HEK293 (cell line): ENCODE measurements around the gene ANKRD11.
A peak's percentile ranks its signal among the peaks of the same experiment; 100 is the strongest.

Source experiments
- CTCF ChIA-PET: fragments of 350-600 bp; formaldehyde crosslinking; extraction: SDS; loops from one replicate; lab custom pipeline; 2021; ENCODE audit warnings: antibody characterized with exemption; lab: Yijun Ruan, JAX
- POLR2A ChIA-PET: fragments of 300-600 bp; formaldehyde crosslinking; extraction: SDS; loops from one replicate; lab custom pipeline; 2020; ENCODE audit warnings: antibody characterized with exemption, inconsistent platforms; lab: Yijun Ruan, JAX
- H3K27ac ChIP-seq: fragments of 200-500 bp; sonication (Bioruptor generic); 2 replicates; pipeline ENCODE4 v1.5.1; 2014; ENCODE audit warnings: low read depth, low read length, control low read depth, inconsistent platforms; ENCODE audit errors: extremely low read depth
- H3K36me3 ChIP-seq, 2 experiments: fragments of 200-500 bp in 1 of 2; sonication (Bioruptor generic) in 1 of 2; 1 replicate in 1 of 2; 2 replicates in 1 of 2; pipeline ENCODE4 v1.5.1; 2014 to 2017; ENCODE audit warnings: inconsistent platforms in 2 of 2, low read length in 2 of 2; ENCODE audit not compliant: control insufficient read depth in 2 of 2, insufficient read depth in 1 of 2
- H3K4me1 ChIP-seq: fragments of 200-500 bp; sonication (Bioruptor generic); 2 replicates; pipeline ENCODE4 v1.5.1; 2014; ENCODE audit warnings: mild to moderate bottlenecking, low read length, inconsistent platforms; ENCODE audit not compliant: control insufficient read depth, insufficient read depth
- H3K4me3 ChIP-seq: 2 replicates; pipeline ENCODE4 v1.5.1; 2011; ENCODE audit warnings: low read depth, mild to moderate bottlenecking, control low read depth, low read length, moderate library complexity
- H3K9me3 ChIP-seq: fragments of 200-500 bp; sonication (Bioruptor generic); 2 replicates; pipeline ENCODE4 v1.5.1; 2014; ENCODE audit warnings: low read depth, low read length, inconsistent platforms; ENCODE audit not compliant: control insufficient read depth, insufficient read depth
- EGR2 ChIP-seq: fragments of 450-650 bp; formaldehyde crosslinking; IDR thresholded peaks from 2 replicates; pipeline ENCODE4 v1.5.1; 2016; ENCODE audit warnings: low read depth, missing biosample characterization, missing genetic modification characterization
- KLF1 ChIP-seq: fragments of 450-650 bp; formaldehyde crosslinking; IDR thresholded peaks from 2 replicates; pipeline ENCODE4 v1.5.1; 2016; ENCODE audit warnings: missing biosample characterization, missing genetic modification characterization
- PBX3 ChIP-seq: sonication (generic); formaldehyde crosslinking; IDR thresholded peaks from 2 replicates; pipeline ENCODE4 v1.8.1; 2022; ENCODE audit warnings: mild to moderate bottlenecking, moderate library complexity, missing genetic modification reagents
- PRDM1 ChIP-seq: fragments of 450-650 bp; formaldehyde crosslinking; IDR thresholded peaks from 2 replicates; pipeline ENCODE4; 2016; ENCODE audit warnings: missing biosample characterization, missing genetic modification characterization
- SALL2 ChIP-seq: fragments of 450-650 bp; formaldehyde crosslinking; IDR thresholded peaks from 2 replicates; pipeline ENCODE4 v1.5.0; 2017; ENCODE audit warnings: missing biosample characterization, mild to moderate bottlenecking, missing genetic modification characterization, borderline replicate concordance
- ZBTB1 ChIP-seq: fragments of 450-650 bp; formaldehyde crosslinking; IDR thresholded peaks from 2 replicates; pipeline ENCODE4 v1.5.1; 2016; ENCODE audit warnings: missing biosample characterization, missing genetic modification characterization
- ZFHX2 ChIP-seq: fragments of 450-650 bp; formaldehyde crosslinking; conservative IDR thresholded peaks from 2 replicates; pipeline ENCODE4 v1.5.1; 2016; ENCODE audit warnings: missing biosample characterization, missing genetic modification characterization
- ZNF169 ChIP-seq: fragments of 450-650 bp; formaldehyde crosslinking; IDR thresholded peaks from 2 replicates; pipeline ENCODE4 v1.5.1; 2016; ENCODE audit warnings: missing biosample characterization, missing genetic modification characterization
- ZNF311 ChIP-seq: fragments of 450-650 bp; formaldehyde crosslinking; IDR thresholded peaks from 2 replicates; pipeline ENCODE4 v1.5.1; 2017; ENCODE audit warnings: missing biosample characterization, missing genetic modification characterization, borderline replicate concordance
- ZNF404 ChIP-seq: fragments of 450-650 bp; formaldehyde crosslinking; IDR thresholded peaks from 2 replicates; pipeline ENCODE4 v1.5.1; 2017; ENCODE audit warnings: missing biosample characterization, missing genetic modification characterization
- ZNF473 ChIP-seq: fragments of 450-650 bp; formaldehyde crosslinking; IDR thresholded peaks from 2 replicates; pipeline ENCODE4 v1.5.1; 2017; ENCODE audit warnings: missing biosample characterization, missing genetic modification characterization
- ZNF488 ChIP-seq: fragments of 450-650 bp; formaldehyde crosslinking; IDR thresholded peaks from 2 replicates; pipeline ENCODE4 v1.5.1; 2016; ENCODE audit warnings: missing biosample characterization, missing genetic modification characterization
- ZNF510 ChIP-seq: fragments of 450-650 bp; formaldehyde crosslinking; IDR thresholded peaks from 2 replicates; pipeline ENCODE4 v1.5.1; 2018; ENCODE audit warnings: mild to moderate bottlenecking, missing genetic modification characterization, missing biosample characterization; ENCODE audit not compliant: insufficient replicate concordance
- ZNF513 ChIP-seq: fragments of 450-650 bp; IDR thresholded peaks from 2 replicates; pipeline ENCODE4 v1.5.1; 2018; ENCODE audit warnings: missing biosample characterization, missing genetic modification characterization
- ZNF580 ChIP-seq: fragments of 450-650 bp; formaldehyde crosslinking; IDR thresholded peaks from 2 replicates; pipeline ENCODE4 v1.5.1; 2016; ENCODE audit warnings: missing biosample characterization, missing genetic modification characterization
- ZNF623 ChIP-seq: fragments of 450-650 bp; formaldehyde crosslinking; IDR thresholded peaks from 2 replicates; pipeline ENCODE4 v1.5.1; 2016; ENCODE audit warnings: missing biosample characterization, missing genetic modification characterization
- ZNF639 ChIP-seq: fragments of 450-650 bp; formaldehyde crosslinking; IDR thresholded peaks from 2 replicates; pipeline ENCODE4 v1.5.1; 2016; ENCODE audit warnings: missing biosample characterization, missing genetic modification characterization
- ZNF677 ChIP-seq: fragments of 450-650 bp; IDR thresholded peaks from 2 replicates; pipeline ENCODE4 v1.5.0; 2018; ENCODE audit warnings: missing biosample characterization, mild to moderate bottlenecking, missing genetic modification characterization, moderate library complexity
- ZNF701 ChIP-seq: fragments of 450-650 bp; formaldehyde crosslinking; IDR thresholded peaks from 2 replicates; pipeline ENCODE4 v1.5.1; 2016; ENCODE audit warnings: missing biosample characterization, missing genetic modification characterization
- ZNF707 ChIP-seq: fragments of 450-650 bp; formaldehyde crosslinking; IDR thresholded peaks from 2 replicates; pipeline ENCODE4 v1.5.1; 2016; ENCODE audit warnings: missing biosample characterization, missing genetic modification characterization
- ZNF747 ChIP-seq: fragments of 450-650 bp; formaldehyde crosslinking; IDR thresholded peaks from 2 replicates; pipeline ENCODE4 v1.5.1; 2016; ENCODE audit warnings: missing biosample characterization, missing genetic modification characterization

ANKRD11 gene

GRCh38 chr16:89437251-89437987, 52.9 kb downstream of the ANKRD11 start:
- Histone ChIP-seq H3K36me3 (peaks cover 0 to 15% of the 10 kb centered on the region in 2 experiments; a peak in 2 of 3 replicates), H3K4me1 (peaks cover 5% of the 10 kb centered on the region), H3K9me3 (no peaks in the 10 kb centered on the region), H3K27ac (no peak overlapping the region), H3K4me3 (no peak overlapping the region)
- ChIA-PET POLR2A (no interaction called here), CTCF (no interaction called here)
- no peak for TF ChIP-seq ZNF488 (tag by site-specific recombination)
- TF ChIP-seq EGR2, result peak; percentile 86
- TF ChIP-seq PBX3 (CRISPR knock-in tag), result no peak
- TF ChIP-seq ZFHX2 (tag by site-specific recombination), result peak; percentile 83

GRCh38 chr16:89436366-89436765, 54.0 kb downstream of the ANKRD11 start:
- peaks cover 0 to 15% of the 10 kb centered on the region in 2 experiments; a peak in 2 of 3 replicates for H3K36me3 ChIP-seq
- no peaks in the 10 kb centered on the region; the same call in none of the 2 replicates for H3K4me1 ChIP-seq
- CTCF ChIA-PET, result interaction anchor here (0.6 kb wide), 1 partner anchor 19 kb away, joined by 5 read pairs; no protein-coding TSS in a partner anchor
- H3K9me3 ChIP-seq, result no peaks in the 10 kb centered on the region
- POLR2A ChIA-PET, result no interaction called here
- no peak overlapping the region for H3K27ac ChIP-seq
- no peak overlapping the region for H3K4me3 ChIP-seq
- TF ChIP-seq KLF1 (no peak), ZNF639 (tag by site-specific recombination) (no peak), SALL2 (tag by site-specific recombination) (no peak), ZNF623 (tag by site-specific recombination) (no peak), PRDM1 (no peak), ZNF404 (tag by site-specific recombination) (no peak), ZNF707 (tag by site-specific recombination) (no peak), ZNF473 (no peak), ZNF510 (tag by site-specific recombination) (no peak), ZNF513 (tag by site-specific recombination) (no peak), ZNF701 (tag by site-specific recombination) (no peak), ZFHX2 (tag by site-specific recombination) (no peak), ZNF747 (no peak), ZNF677 (no peak), ZNF169 (tag by site-specific recombination) (no peak), ZNF580 (no peak), ZNF311 (tag by site-specific recombination) (no peak), ZBTB1 (tag by site-specific recombination) (no peak)
